Activated naive CD4-positive, alpha-beta T cell treated with Interleukin-2 at 50 U/mL for 16 hours (primary cell): Measurements from ENCODE around the gene CACNG1.
"Not testable (repeated sequence)": the region's sequence is repeated elsewhere in the genome, so short reads cannot be mapped to it uniquely, and the experiment has no call there.

Experiments used
- DNase-seq: peaks from one replicate; pipeline ENCODE4 v3.0.0-alpha.2; 2020

CACNG1 gene

GRCh38 chr17:67026341-67026740 is 18.0 kb upstream of the CACNG1 start:
- DNase-seq, result no peak

- no peak for DNase-seq
These were observed 17.2 kb upstream of the CACNG1 start for GRCh38 chr17:67027031-67027628.

- no peak for DNase-seq
These were observed 13.7 kb upstream of the CACNG1 start for GRCh38 chr17:67030641-67031040.

GRCh38 chr17:67032382-67032781 is 12.0 kb upstream of the CACNG1 start:
- no peak for DNase-seq

GRCh38 chr17:67032985-67033384 is 11.4 kb upstream of the CACNG1 start:
- no peak for DNase-seq

GRCh38 chr17:67033613-67034012 is 10.7 kb upstream of the CACNG1 start:
- DNase-seq, result no peak

GRCh38 chr17:67035131-67036083 is 8.9 kb upstream of the CACNG1 start:
- no peak for DNase-seq

- DNase-seq, result no peak
These were observed 5.4 kb upstream of the CACNG1 start for GRCh38 chr17:67038861-67039365.

GRCh38 chr17:67040652-67041051 is 3.7 kb upstream of the CACNG1 start:
- no peak for DNase-seq

GRCh38 chr17:67041119-67041518 is 3.2 kb upstream of the CACNG1 start:
- DNase-seq, result not testable (repeated sequence)

- no peak for DNase-seq
These were observed 2.8 kb upstream of the CACNG1 start for GRCh38 chr17:67041531-67041930.

GRCh38 chr17:67041941-67042899 is 2.1 kb upstream of the CACNG1 start:
- no peak for DNase-seq

- DNase-seq, result no peak
These were observed 1.1 kb upstream of the CACNG1 start for GRCh38 chr17:67043283-67043682.

GRCh38 chr17:67044940-67045339 is 586 bp downstream of the CACNG1 start:
- no peak for DNase-seq

- no peak for DNase-seq
These were observed 2.0 kb downstream of the CACNG1 start for GRCh38 chr17:67046398-67046797.

GRCh38 chr17:67047382-67047781 is 3.0 kb downstream of the CACNG1 start:
- DNase-seq, result no peak

- DNase-seq, result no peak
These were observed 4.8 kb downstream of the CACNG1 start for GRCh38 chr17:67049025-67049739.

GRCh38 chr17:67050066-67050465 is 5.7 kb downstream of the CACNG1 start:
- no peak for DNase-seq

- no peak for DNase-seq
These were observed 6.3 kb downstream of the CACNG1 start for GRCh38 chr17:67050471-67051154.

- DNase-seq, result no peak
These were observed 6.8 kb downstream of the CACNG1 start for GRCh38 chr17:67051155-67051538.

- DNase-seq, result no peak
These were observed 7.5 kb downstream of the CACNG1 start for GRCh38 chr17:67051837-67052236.
